GM18873 (cell line): ENCODE data around the gene JDP2.

Experiments used
- ATAC-seq: cut with Tn5 transposase; IDR thresholded peaks from one replicate; pipeline ENCODE4 v1.9.1; 2021; ENCODE audit warnings: mild to moderate bottlenecking, moderate library complexity, moderate number of reproducible peaks; ENCODE audit not compliant: unreplicated experiment, low FRiP score

Gene JDP2

DNA sequence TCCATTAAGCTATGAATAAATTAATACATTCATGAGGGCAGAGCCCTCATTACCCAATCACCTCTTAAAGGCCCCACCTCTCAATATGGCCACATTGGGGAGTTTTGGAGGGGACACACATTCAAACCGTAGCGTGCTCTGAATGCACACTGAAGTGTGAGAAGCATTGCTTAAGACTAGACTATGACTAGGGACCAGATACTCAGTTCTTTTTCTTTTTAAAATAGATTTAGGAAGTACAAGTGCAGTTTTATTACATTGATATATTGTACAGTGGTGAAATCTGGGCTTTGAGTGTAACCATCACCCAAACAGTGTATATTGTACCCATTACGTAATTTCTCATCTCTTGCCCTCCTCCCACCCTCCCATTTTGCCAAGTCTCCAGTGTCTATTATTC lies 21.0 kb upstream of the JDP2 start:
- no peak for ATAC-seq

DNA sequence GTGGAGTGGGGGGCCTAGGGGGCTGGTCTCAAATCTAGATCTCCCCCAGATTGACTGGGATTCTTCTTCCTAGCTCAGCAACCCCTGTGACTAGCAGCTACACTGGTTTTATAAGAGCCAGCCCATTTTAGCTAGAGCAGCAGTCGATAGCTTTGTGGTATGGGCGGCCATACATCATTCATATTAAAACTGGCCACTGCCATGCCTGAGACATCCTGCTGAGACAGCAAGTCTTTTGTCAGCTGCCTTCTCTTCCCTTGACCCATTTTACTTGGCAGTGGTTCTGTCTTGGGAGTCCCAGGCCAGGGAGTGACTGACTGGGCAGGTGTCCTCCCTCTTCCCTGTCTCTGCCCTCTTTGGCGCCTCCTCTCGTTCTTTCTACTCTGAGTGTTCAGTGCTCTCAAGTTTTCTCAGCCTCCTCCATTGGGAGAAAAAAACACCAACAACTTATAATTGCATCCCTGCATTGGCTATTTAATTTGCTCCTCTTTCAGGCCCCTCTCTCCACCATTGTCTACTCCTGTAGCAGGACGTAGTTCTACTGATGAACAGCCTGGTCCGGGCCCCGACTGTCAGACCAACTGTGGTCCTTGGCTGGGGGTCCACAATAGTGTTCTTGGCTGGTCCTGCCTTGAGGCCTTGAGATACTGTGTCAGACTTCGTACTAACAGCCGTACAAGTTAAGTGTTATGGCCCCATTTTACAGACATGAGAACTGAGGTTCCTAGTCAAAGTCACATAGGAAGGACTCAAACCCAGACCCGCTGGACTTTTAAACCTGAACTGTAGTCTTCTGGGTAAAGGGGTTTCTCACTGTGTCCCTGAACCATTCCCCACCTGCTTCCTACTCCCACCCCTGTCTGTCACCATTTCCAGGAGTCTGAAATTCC lies 18.3 kb upstream of the JDP2 start:
- ATAC-seq = no peak

DNA sequence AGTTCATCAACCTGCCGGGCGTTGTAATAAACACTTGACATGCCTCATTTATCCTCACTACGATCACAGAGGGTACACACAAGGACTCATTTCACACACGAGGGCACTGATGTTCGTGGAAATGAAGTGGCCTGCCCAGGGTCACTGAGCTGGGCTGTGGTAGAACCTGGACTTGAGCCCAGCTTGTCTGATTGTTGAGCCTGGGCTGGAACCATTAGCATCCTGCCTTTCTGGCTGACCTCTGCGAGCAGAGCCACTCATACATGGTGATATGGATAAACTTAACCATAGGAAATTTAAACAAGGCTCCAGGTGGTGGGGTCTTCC lies 16.6 kb upstream of the JDP2 start:
- no peak for ATAC-seq

DNA sequence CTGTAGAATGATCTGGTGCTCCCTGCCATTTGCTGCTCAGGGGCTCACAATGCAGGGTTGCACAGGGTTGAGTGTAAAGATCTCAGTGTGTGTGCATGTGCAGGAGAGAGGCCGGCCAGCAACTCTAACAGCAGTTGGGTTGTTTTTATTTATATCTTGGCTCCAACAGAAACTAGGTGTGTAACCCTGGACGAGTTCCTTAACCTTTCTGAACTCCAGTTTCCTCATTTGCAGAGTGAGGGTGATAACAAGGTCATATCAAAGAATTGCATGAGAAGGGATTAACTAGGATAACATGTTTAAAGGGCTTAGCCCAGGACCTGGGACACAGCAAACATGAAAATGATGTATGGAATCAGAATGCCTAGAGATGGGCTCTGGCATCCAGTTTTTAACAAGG lies 14.8 kb upstream of the JDP2 start:
- no peak for ATAC-seq

DNA sequence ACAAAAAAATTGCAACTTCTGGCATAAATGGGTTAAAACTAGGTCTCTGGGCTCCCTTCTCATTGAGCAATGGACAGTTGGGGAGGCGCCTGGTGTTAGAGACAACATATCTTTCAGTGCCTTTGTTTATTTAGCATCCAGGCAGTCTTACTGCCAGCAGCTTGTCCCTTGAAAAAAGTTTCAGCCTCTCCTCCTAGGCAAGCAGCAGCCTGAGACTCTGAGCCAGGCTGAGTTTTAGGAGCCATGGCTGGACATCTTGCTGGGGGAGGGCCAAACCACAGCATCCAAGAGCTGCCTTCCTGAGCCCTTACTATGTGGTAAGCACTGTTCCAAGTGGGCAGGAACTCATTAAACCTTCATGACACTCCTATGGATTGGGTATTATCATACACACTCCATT lies 10.1 kb upstream of the JDP2 start:
- ATAC-seq = no peak

DNA sequence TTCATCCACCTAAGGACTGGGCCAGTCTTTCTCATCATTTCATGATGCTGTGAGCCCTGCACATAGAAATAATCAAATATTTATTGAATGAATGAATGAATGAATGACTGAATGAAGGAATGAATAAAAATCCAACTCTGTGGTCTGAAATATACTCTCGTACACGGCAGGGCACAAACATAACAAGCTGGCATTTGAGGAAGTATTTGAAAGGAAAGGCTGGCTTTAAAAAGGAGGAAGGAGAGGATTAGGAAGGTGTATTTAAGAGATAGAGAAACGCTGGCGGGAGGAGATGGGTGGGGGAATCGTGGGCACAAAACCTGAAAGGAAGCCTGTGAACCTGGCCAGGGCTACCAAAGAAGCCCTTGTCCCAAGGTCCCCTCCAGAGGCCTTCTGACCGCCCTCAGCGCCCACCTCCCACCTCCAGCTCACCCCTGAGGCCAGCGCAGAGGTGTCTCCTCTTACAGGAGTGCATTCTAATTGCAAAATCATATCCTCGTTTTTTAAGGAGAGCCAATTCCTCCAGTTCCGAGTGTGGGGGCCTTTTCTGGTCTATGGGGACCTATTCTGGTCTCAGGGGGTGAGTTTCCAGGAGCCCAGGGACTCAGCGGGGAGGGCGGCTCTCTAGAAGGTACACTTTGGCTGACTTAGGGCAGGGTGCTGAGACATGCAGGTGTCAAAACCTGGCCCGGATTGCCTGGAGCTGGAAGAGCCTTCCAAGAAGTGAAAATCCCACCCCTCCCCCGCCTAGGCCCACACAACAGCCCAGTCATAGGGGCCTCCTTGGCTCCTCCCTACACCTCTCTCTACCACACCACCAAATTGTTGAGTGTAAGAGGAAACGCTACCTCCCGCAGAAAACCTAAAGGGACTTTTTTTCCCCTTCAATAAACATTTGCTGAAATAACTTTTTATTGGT lies 8.7 kb upstream of the JDP2 start:
- no peak for ATAC-seq

DNA sequence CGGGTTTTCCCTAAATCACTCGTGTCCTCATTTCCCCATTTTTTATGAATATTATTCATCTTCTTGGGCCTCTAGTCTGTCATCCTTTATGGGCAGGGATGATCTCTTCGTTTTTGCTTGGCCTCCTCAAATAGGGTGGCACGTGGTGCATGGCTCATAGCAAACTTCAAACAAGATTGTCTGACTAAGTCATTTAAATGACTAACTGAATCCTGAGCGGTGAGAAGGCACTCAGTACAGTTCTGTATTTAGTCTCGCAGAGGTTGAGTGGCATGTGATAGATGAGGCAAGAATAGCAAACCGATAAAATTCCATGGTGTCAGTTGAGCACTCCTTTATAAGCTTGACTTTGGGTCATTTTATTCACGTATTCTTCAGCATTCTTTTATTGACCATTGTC lies 5.7 kb upstream of the JDP2 start:
- no peak for ATAC-seq

DNA sequence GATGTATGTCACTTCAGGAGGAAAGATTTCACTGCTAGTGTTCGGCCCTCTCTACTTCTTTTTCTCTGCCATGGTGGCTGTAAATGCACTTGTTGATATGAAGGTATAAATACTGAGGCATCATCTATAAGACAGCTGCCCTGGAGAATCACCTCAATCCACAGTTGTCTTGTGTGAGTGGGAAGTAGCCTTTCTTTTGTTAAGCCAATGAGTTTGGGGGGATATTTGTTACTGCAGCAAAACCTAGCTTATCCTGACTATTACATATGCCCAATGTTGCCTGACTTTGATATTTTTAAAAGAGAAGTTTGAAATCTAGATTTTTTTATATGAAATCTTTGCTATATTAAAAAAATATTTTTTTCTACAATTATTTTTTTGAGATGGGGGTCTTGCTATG lies 3.3 kb upstream of the JDP2 start:
- no peak for ATAC-seq

DNA sequence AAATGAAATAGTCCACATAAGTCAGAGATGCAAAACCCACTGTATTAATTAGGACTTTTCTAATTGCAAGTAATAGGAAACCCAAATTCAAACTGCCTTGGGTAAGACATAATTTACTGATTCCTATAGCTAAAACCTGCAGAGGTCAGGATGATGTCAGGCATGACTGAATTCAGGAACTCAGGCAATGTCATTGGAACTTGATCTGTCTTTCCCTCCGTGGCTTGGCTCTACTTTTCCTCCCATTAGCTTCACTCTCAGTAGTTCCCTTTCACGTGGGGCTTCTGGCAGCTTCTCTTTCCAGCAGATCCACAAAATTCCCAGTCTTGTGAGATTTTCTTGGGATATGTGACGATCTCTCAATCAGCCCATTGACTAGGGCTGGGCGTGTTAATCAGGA lies 2.4 kb upstream of the JDP2 start:
- ATAC-seq = no peak

DNA sequence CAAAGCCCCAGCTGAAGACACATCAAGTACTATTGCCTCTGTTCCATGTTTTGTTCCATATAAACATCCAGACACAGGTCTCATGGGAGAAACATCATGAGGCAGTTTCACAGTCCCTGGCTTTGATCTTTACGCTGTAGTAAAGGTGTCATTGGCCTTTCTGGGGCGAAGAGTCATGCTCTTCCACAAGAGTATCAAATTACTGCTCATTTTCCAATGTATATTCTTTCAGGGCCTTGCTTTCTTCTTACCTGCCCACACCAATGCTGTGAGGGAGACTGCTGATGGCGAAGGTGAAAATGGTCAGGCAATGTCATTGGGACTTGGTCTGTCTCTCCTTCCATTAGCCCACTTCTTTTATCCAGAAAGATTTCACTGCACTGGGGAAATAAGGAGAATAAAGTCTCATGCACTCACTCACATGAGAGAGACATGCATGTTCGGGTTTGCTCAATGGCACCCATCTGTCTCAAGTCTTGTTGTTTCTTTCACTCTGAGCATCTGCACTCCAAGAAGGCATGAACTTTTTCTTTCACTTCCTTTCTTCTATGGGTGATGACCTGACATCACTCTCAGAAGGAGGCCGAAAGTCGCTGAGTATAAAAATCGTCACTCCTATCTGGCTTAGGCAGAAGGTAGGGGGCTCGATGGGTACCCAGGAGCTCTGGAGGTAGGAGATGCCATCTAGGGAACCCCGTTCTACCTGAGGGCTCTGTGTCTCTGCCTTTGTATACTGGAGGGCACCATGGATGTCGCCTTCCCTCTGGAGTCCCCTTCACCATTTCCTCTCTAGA lies 1.3 kb upstream of the JDP2 start:
- ATAC-seq = peak; percentile 43

DNA sequence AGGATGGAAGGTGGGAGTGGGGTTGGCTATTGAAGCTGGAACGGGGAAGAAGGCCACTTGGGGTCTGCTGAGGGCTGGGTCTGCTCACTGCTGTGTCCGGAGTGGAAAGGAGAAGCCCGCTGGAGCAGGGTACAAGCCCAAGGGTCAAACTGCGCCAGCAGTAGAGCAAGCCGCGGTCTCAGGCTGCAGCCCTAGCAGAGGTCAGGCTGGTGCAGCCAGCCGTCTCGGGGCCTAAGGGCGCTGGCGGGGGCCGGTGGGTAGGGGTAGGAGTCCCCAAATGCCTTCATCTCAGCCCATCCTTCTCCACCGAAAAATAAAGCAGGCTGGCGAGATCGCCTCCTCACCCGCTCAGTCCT lies 718 bp upstream of the JDP2 start:
- ATAC-seq = no peak

DNA sequence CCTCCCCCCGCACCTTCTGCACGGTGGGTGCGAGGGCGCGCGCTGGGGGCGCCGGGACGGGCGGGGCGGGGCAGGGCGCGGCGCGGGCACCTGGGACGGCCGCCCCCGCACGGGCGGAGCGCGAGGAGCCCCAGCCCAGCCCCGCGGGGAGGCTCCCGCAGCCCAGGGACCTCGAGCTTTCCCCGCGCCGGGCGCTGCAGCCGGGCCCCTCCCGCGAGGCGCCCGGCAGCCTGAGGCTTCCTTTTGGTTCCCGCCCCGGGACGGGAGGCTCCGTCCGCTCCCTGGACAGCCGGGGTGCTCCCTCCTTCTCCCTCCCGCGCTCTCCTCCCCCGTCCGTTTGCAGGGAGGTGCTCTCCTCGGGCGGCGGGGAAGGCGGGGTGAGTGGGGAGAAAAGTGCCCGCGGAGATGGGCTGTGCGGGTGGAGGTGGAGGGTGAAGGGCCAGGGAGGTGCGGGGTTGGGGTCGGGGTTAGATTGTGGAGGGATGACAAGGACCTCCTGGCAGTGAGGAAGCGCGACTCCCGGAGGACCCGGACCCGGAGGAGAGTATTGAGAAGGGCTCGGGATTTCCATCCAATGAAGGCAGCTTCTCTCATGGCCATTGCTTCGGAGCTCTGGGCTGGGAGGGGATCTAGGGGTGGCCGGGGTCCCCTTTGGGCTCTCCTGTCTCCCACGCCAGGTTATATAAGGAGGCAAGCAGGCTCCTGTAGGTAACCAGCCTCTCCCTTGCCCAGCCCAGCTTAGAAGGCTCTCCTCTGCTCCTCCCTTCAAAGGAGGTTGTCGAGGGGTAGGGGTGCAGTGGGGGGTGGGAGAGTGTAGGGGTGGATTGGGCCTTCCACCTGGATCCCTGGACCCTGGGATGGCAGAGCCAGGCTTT lies 645 bp downstream of the JDP2 start:
- no peak for ATAC-seq

DNA sequence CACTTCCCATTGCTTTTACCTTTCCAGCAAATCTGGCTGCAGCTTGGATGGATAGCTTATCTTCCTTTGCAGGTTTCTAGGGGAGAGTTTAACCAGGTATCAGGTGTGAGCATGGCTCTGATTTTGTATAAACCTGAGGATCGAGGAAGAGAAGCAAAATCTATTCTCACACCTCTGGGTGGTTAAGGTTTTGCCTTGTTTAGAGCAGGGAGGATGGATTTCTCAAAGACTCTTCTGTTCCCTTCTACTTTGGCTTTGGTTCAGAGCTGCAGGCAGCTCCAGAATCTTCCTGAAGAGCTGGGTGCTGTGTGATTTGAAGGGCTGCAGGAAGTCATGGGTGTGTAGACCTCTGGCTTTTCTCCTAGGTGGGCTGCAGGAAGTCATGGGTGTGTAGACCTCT lies 1.7 kb downstream of the JDP2 start:
- ATAC-seq = no peak

DNA sequence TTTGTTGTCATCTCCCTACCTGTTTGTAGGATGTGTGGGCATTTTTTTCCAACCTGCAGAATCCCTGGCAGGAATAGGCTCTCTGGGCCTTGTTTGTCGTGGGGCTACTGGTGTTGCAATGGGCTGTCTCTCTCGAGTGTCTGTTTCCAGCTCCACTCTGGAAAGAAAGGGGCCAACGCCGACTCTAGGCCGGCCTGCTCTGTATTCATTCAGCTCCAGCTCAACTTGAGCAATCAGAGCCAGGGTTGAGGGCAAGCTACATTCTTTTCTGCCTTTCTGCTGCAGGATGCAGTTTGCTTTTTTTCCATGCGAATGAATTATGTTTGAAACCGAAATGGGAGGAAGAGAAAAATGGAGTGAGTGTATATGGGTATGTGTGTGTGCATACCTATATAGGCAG lies 2.3 kb downstream of the JDP2 start:
- ATAC-seq = no peak

DNA sequence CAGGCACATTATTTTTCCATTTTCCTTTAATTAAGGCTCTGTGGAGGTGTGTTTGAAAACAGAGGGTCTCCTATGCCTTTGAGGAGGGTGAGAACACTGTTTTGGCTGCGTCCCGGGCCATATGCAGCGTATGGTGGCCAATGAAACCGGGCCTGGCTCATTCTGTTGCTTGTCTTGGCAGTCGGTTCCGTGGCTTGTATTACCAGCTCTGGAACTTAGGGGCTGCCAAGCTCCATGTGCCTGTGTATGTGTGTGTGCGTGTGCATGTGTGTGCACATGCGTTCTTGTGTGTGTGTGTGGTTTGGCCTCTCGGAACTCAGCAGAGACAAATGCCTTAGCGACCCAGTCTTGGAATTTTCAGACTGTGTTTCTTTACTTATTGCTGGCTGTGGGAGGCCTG lies 2.7 kb downstream of the JDP2 start:
- no peak for ATAC-seq

DNA sequence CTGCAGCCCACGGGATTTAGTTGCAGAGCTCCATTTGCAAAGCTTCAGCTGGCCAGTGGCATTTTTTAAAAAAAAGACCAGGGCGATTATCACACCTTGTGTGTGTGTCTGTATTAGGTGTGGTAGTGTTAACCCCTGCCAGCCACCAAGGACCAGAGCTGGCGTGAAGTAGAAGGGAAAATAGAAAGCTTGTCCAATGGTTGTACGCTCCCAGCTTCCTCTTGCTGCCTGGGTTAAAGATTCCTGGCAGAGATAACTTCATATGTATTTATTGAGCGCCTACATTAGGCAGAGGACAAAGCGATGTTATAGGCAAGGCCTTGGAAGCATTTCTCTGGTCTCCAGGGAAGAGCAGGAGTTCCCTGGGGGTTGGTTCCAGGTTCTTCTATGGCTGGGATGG lies 3.2 kb downstream of the JDP2 start:
- ATAC-seq = no peak

DNA sequence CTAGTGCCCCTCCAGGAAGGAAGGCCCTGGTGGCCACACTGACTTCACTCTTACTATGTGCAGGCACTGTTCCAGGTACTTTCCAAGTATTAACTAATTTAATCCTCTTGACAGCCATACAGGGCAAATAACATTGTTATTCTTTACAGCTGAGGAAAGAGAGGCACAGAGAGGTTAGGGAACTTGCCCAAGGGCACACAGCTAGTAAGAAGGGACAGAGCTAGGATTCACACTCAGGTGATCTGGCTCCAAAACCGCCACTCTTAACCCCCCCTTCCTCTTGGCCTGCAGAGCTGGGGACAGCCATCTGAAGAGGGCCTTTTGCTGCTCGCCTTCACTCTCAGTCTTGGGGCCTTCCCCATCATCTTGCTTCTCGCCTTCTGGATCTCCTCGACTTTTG lies 4.0 kb downstream of the JDP2 start:
- ATAC-seq = no peak

DNA sequence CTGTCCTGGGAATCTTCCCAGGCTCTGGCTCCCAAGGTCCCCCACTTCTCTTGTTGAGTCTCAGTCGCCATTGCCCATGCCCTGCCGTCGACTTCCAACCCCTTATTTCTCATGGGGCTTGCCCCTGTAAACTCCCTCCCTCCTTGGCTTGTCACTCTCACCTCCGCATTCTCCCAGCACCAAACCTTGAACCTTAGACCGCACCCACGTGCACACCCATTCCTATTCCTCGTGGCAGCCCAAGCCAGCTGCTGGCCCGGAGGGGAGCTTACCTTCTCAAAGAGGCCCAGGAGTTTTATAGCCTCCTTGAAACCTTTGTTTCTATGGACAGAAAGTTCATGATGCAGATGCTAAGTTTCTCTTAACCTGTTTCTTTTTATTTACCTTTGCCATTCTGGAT lies 4.6 kb downstream of the JDP2 start:
- ATAC-seq = no peak

DNA sequence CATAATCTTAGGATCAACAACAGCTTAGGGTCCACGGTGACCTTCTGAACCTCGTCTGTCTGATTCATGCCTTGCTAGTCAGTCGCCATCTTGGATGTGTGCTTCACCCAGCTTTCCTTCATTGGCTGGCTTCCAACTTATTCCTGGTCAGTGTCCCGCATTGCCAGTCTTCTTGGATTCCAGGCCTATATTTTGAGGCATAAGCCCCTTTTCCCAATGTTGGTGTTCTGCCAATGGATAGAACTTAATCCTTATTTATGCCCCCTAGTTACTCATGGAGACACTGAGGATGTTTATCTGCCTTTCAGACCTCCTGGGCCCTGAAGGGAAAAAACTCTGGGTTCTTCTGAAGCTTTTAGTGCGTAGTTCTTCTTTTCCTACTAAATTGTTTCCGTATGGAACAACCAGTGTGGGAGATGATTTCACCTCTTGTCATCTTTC lies 5.8 kb downstream of the JDP2 start:
- no peak for ATAC-seq
